Measurements from ENCODE around the gene SEPSECS. TPM values are rescaled to one million over a fixed set of nuclear protein-coding genes. Genes with fewer than 3 reads are reported as not detected.
A peak's percentile ranks its signal among the peaks of the same experiment; 100 is the strongest.

SEPSECS gene
- total and polyA plus RNA-seq, 2 of the 13 experiments (the other 11 are each of a cell fraction or from before 2014, with no cell fraction given): 9.4 to 14.3 TPM

- ATAC-seq: peak; percentile 52
- FAIRE-seq: no peak
- peaks cover 39% of the 10 kb centered on the region for H3K4me1 ChIP-seq (ENCODE audit: insufficient read depth, low read length)
- H3K36me3 ChIP-seq (replicated peaks in 1 of 2; ENCODE audit: control insufficient read depth in 1 of 2, insufficient read depth in 2 of 2, low read length in 2 of 2): no peaks in the 10 kb centered on the region
- peak overlapping the region; percentile 57 for H3K4me2 ChIP-seq (ENCODE audit: low read depth, low read length)
- peaks cover 0 to 5% of the 10 kb centered on the region in 2 experiments; a peak in 1 of 5 replicates for H3K27me3 ChIP-seq (ENCODE audit: control insufficient read depth in 1 of 2, insufficient read depth in 2 of 2, low read length in 2 of 2)
- DNase-seq (ENCODE audit: low spot score): peak; percentile 13
- H4K20me1 ChIP-seq (ENCODE audit: insufficient read depth, low read length): no peaks in the 10 kb centered on the region
- peak overlapping the region in 2 of 3 experiments; percentile 2 to 48; a peak in 4 of 6 replicates for H3K4me3 ChIP-seq (replicated peaks in 1 of 3; ENCODE audit: insufficient read depth in 1 of 3, low read depth in 2 of 3, low read length in 3 of 3)
- ChIA-PET POLR2A (no interaction called here), CTCF (ENCODE audit: low intra/inter-chr PET ratio, low total read pairs) (no interaction called here)
- H3K9me3 ChIP-seq (ENCODE audit: low read length): no peaks in the 10 kb centered on the region
- no TSS peak for BruUV-seq (replicated peaks)
- intact Hi-C loops (cut with micrococcal nuclease; ENCODE audit: unreplicated experiment) (no loop called here), in situ Hi-C loops (cut with HindIII; ENCODE audit: extremely low pct_ligation_motif_present, low pct_unique_long_range_greater_than_20kb) (no loop called here)
- no peak overlapping the region for H3K27ac ChIP-seq (ENCODE audit: extremely low read length, insufficient read depth, low read length)
- H3K9ac ChIP-seq (ENCODE audit: insufficient read depth, low read depth, low read length): no peak overlapping the region
- no peaks in the 10 kb centered on the region for H3K79me2 ChIP-seq (ENCODE audit: insufficient read depth, low read length)
- 1% methylated on average over 6 of the region's 6 CpGs for WGBS (ENCODE audit: low lambda C conversion rate)
- peak overlapping the region; percentile 35 for H2AFZ ChIP-seq (ENCODE audit: low read length)
- no peak for TF ChIP-seq ZXDC (CRISPR knock-in tag; IDR thresholded peaks at IDR 0.05)
- no peak for TF ChIP-seq ZBTB43 (CRISPR knock-in tag; conservative IDR thresholded peaks at IDR 0.05)
- TF ChIP-seq CCDC6 (CRISPR knock-in tag; IDR thresholded peaks at IDR 0.05): no peak
- peak; percentile 38; the same call in 1 of the 2 replicates for TF ChIP-seq RAD51 (IDR thresholded peaks at IDR 0.05; ENCODE audit: borderline replicate concordance)
- TF ChIP-seq POGZ (CRISPR knock-in tag; IDR thresholded peaks at IDR 0.05): no peak
- no peak for TF ChIP-seq NFKB2 (CRISPR knock-in tag; IDR thresholded peaks at IDR 0.05; ENCODE audit: borderline replicate concordance)
- no peak for TF ChIP-seq ZBTB26 (CRISPR knock-in tag; IDR thresholded peaks at IDR 0.05; ENCODE audit: borderline replicate concordance)
- 0 out of 2 replicates have a peak, but pooled peaks have one; percentile 2 for TF ChIP-seq MNT (IDR thresholded peaks at IDR 0.05)
- TF ChIP-seq PBX2 (CRISPR knock-in tag; IDR thresholded peaks at IDR 0.05): peak; percentile 34; the same call in 1 of the 2 replicates
- no peak for TF ChIP-seq TIGD3 (CRISPR knock-in tag; IDR thresholded peaks at IDR 0.05; ENCODE audit: borderline replicate concordance)
Observed at GRCh38 chr4:25107827-25108516, 52.3 kb downstream of the SEPSECS start.
